Thyroid gland (tissue), 4 donors: ENCODE data around the gene MRPL14. TPM values are rescaled to one million over a fixed set of nuclear protein-coding genes. Genes with fewer than 3 reads are reported as not detected.

Experiments used
- DNase-seq, 2 donors: peaks; one replicate each; pipeline ENCODE4 v3.0.0-alpha.2; 2019
- H3K27ac ChIP-seq, 3 donors: fragments of 200-600 bp; sonication (generic); 1 replicate in 2 of 3; 2 replicates in 1 of 3; pipeline ENCODE4 v1.5.1; 2016 to 2019; ENCODE audit warnings: mild to moderate bottlenecking in 1 of 3, moderate library complexity in 1 of 3
- H3K27me3 ChIP-seq: fragments of 200-600 bp; sonication (generic); one replicate; pipeline ENCODE4 v1.5.1; 2019
- H3K36me3 ChIP-seq, 2 donors: fragments of 200-600 bp; sonication (generic); one replicate each; pipeline ENCODE4 v1.5.1; 2016 to 2019
- H3K4me1 ChIP-seq, 2 donors: fragments of 200-600 bp; sonication (generic); one replicate each; pipeline ENCODE4 v1.5.1; 2017 to 2019
- H3K4me3 ChIP-seq, 3 donors: fragments of 200-600 bp; sonication (generic); replicated peaks in 1 of 3; 1 replicate in 2 of 3; 2 replicates in 1 of 3; pipeline ENCODE4 v1.5.1; 2016; ENCODE audit warnings: mild to moderate bottlenecking in 1 of 3
- H3K9me3 ChIP-seq: fragments of 200-600 bp; sonication (generic); one replicate; pipeline ENCODE4 v1.5.1; 2017
- POLR2A ChIP-seq, 2 donors: fragments of 450-650 bp; IDR thresholded peaks; one replicate each; pipeline ENCODE4 v1.6.1; 2017; ENCODE audit warnings: antibody characterized with exemption in 2 of 2, mild to moderate bottlenecking in 2 of 2, moderate library complexity in 1 of 2
- WGBS, 2 donors: methylation state at CpG; one replicate each; pipeline ENCODE4 v1.1.5; 2017; 5-methylcytosine and 5-hydroxymethylcytosine counted together
- intact Hi-C: fragments of 100-400 bp; cut with DNase I; formaldehyde crosslinking; loops from one replicate; pipeline ENCODE4 v1.15.1; 2023
- total RNA-seq, 4 donors: library from RNA; depleted of rRNA; stranded (reverse); fragments of >200 nt; gene quantifications; one replicate each; pipeline ENCODE4 v1.2.3, GENCODE V29; 2016
- TF ChIP-seq, protein P1 (sequence below), 6 experiments: fragments of 200-600 bp in 3 of 6; fragments of 450-650 bp in 3 of 6; sonication (generic) in 3 of 6; IDR thresholded peaks; one replicate each; pipeline ENCODE4 v1.5.1; 2016 to 2019; ENCODE audit warnings: antibody characterized with exemption in 6 of 6, mild to moderate bottlenecking in 2 of 6, inconsistent platforms in 1 of 6, moderate library complexity in 1 of 6

The MRPL14 gene
- total RNA-seq, 4 donors from 2014 or later, result 26.5 to 80.5 (median 31.1) TPM

- intact Hi-C loops, result no loop called here
- Histone ChIP-seq H3K36me3 (no peaks in the 10 kb centered on the region), H3K27ac (peak overlapping the region in 1 of 3 donors; percentile 61), H3K4me3 (no peak overlapping the region), H3K27me3 (no peaks in the 10 kb centered on the region), H3K9me3 (no peaks in the 10 kb centered on the region), H3K4me1 (peaks cover 67 to 78% of the 10 kb centered on the region in 2 donors)
- TF ChIP-seq, protein P1, sequence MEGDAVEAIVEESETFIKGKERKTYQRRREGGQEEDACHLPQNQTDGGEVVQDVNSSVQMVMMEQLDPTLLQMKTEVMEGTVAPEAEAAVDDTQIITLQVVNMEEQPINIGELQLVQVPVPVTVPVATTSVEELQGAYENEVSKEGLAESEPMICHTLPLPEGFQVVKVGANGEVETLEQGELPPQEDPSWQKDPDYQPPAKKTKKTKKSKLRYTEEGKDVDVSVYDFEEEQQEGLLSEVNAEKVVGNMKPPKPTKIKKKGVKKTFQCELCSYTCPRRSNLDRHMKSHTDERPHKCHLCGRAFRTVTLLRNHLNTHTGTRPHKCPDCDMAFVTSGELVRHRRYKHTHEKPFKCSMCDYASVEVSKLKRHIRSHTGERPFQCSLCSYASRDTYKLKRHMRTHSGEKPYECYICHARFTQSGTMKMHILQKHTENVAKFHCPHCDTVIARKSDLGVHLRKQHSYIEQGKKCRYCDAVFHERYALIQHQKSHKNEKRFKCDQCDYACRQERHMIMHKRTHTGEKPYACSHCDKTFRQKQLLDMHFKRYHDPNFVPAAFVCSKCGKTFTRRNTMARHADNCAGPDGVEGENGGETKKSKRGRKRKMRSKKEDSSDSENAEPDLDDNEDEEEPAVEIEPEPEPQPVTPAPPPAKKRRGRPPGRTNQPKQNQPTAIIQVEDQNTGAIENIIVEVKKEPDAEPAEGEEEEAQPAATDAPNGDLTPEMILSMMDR (IDR thresholded peaks at IDR 0.05), result no peak
- TF ChIP-seq POLR2A (IDR thresholded peaks at IDR 0.05), result no peak
- no peak for DNase-seq
- 72 to 73% methylated on average over 1 of the region's 1 CpG for WGBS, 2 donors
Observed at GRCh38 chr6:44122801-44123200, 4.5 kb downstream of the MRPL14 start.

GRCh38 chr6:44120692-44121443, 6.4 kb downstream of the MRPL14 start:
- 80 to 83% methylated on average over 4 of the region's 4 CpGs for whole genome bisulfite sequencing, 2 donors

GRCh38 chr6:44119704-44120262, 7.5 kb downstream of the MRPL14 start:
- Histone ChIP-seq H3K27me3 (no peaks in the 10 kb centered on the region), H3K4me1 (peaks cover 52 to 86% of the 10 kb centered on the region in 2 donors), H3K27ac (peak overlapping the region in 2 of 3 donors; percentile 3 to 36), H3K36me3 (no peaks in the 10 kb centered on the region), H3K9me3 (no peaks in the 10 kb centered on the region), H3K4me3 (no peak overlapping the region)
- WGBS, 2 donors, result 30 to 35% methylated on average over 5 of the region's 5 CpGs
- peak in 1 of 2 donors; percentile 16 for TF ChIP-seq POLR2A (IDR thresholded peaks at IDR 0.05)
- TF ChIP-seq, protein P1 (IDR thresholded peaks at IDR 0.05), result no peak
- peak; percentile 53 to 71 for DNase-seq
- intact Hi-C loops, result no loop called here

More at GRCh38 chr6:44120692-44121443, 6.4 kb downstream of the MRPL14 start:
- Histone ChIP-seq H3K27me3 (no peaks in the 10 kb centered on the region), H3K4me1 (peaks cover 60 to 92% of the 10 kb centered on the region in 2 donors), H3K4me3 (no peak overlapping the region), H3K36me3 (no peaks in the 10 kb centered on the region), H3K9me3 (no peaks in the 10 kb centered on the region), H3K27ac (peak overlapping the region in 2 of 3 donors; percentile 20 to 36)
- DNase-seq, result no peak
- intact Hi-C loops, result no loop called here
- TF ChIP-seq POLR2A (IDR thresholded peaks at IDR 0.05), result no peak
- TF ChIP-seq, protein P1 (IDR thresholded peaks at IDR 0.05), result no peak

DNA sequence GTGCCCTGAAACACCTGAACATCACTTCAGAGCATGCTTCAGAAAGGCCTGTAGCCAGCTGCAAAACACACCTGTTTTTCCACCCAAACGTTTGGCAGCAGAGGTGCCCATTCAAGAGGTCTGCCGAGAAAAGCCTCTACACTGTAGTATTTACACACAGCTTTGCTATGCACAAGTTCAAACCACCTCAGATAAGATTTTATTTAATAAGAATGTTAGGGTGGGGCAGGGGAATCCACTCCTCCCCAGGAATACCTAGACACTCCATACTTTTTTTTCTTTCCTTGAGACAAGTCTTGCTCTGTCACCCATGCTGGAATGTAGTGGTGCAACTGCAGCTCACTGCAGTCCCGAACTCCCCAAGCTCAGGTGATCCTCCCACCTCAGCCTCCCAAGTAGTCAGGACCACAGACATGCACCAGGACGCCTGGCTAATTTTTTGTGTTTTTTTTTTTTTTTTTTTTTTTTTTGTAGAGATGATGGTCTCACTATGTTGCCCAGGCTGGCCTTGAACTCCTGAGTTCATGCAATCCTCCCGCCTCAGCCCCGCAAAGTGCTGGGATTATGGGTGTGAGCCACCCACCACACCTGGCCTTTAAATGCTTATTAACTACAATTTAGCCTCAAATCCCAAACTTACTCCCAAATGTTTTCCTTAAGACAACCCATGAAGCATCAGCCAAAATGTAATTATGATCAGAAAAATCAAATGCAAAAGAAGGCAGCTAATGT, 9.7 kb downstream of the MRPL14 start:
- Histone ChIP-seq H3K4me3 (no peak overlapping the region), H3K27ac (no peak overlapping the region), H3K9me3 (no peaks in the 10 kb centered on the region), H3K36me3 (peaks cover 11 to 13% of the 10 kb centered on the region in 2 donors), H3K4me1 (peaks cover 31 to 69% of the 10 kb centered on the region in 2 donors), H3K27me3 (no peaks in the 10 kb centered on the region)
- peak in 1 of 2 donors; percentile 20 for DNase-seq
- WGBS, 2 donors, result 63 to 72% methylated on average over 6 of the region's 6 CpGs
- TF ChIP-seq POLR2A (IDR thresholded peaks at IDR 0.05), result no peak
- TF ChIP-seq, protein P1 (IDR thresholded peaks at IDR 0.05), result no peak
- intact Hi-C loops, result no loop called here
